Erythroblast (primary cell): ENCODE results near the gene E2F1.

Source experiments
- DNase-seq, 2 experiments: peaks; one replicate each; lab custom pipeline; 2025; lab: John Stamatoyannopoulos, UW
- GATA1 ChIP-seq: IDR thresholded peaks from 2 replicates; pipeline ENCODE4 v1.6.1; 2011; ENCODE audit warnings: low read depth, mild to moderate bottlenecking, control low read depth, low read length, moderate library complexity
- POLR2A ChIP-seq: IDR thresholded peaks from 2 replicates; pipeline ENCODE4 v1.6.1; 2011; ENCODE audit warnings: mild to moderate bottlenecking, low read length

E2F1 gene

DNA sequence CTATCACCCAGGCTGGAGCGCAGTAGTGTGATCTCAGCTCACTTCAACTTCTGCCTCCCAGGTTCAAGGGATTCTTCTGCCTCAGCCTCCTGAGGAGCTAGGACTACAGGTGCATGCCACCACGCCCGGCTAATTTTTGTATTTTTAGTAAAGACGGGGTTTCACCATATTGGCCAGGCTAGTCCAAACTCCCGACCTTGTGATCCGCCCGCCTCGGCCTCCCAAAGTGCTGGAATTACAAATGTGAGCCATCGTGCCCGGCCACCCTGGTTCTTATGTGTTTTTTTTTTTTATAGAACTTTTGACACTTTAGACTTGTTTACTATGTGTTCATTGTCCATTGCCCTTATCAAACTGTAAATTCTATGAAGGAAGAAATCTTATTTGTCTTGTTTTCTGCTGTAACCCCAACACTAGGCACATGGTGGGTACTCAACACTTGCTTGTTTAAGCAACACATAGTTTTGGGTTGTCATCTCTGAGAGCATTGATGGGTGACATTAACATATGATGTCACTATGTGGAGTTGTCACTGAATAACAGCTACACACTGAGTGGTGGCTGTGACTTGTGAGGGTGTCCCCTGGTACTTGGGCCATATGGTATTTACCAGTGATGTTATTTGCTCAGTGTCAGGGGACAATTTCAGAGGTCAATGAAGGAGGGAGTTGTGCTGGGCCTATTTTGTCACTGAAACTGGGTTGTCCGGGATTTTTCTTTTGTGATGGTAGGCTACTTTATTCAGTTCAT is 35.4 kb upstream of the E2F1 start:
- TF ChIP-seq GATA1 (no peak), POLR2A (no peak)
- DNase-seq = no peak

DNA sequence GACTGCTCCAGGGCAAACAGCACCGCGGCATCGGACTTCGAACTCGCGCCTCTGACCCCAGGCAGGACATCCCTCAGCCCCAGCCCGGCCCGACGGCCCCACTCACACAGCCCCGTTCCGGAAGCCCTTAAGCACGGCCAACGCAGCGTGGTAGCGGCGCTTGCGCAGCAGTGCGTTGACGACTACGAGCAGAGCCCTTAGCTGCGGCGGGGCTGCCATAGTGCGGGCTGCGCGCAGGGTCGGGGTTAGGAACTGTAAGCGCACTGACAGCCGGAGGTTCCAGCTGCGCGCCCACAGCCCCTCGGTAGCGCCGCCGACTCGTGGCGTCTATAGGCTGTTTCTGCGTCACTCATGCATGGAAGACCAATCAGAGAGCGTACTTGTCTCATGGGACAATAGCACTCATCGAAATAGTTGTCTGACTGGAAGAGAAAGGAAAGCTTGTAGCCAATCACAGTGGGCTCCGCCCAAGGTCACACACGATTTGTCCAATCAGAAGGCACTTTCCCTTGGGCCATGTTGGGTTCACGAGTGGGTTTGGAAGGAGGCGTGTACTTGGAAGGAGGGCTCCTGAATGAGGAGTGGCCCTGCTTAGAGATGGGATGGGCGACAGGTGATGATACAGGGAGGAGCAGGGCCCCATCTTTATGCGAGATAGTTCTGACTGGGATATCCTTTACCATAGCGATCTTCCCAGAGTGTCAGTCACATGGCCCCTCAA is 34.0 kb upstream of the E2F1 start, which contains the start of gene PXMP4:
Gene PXMP4 (minus strand): TSS at position 322 of the 721 bp plus-strand sequence. CDS start 103 bp downstream, at position 219.
- DNase-seq = peak; percentile 94 to 97
- TF ChIP-seq POLR2A = peak; percentile 75
- TF ChIP-seq GATA1 = no peak

DNA sequence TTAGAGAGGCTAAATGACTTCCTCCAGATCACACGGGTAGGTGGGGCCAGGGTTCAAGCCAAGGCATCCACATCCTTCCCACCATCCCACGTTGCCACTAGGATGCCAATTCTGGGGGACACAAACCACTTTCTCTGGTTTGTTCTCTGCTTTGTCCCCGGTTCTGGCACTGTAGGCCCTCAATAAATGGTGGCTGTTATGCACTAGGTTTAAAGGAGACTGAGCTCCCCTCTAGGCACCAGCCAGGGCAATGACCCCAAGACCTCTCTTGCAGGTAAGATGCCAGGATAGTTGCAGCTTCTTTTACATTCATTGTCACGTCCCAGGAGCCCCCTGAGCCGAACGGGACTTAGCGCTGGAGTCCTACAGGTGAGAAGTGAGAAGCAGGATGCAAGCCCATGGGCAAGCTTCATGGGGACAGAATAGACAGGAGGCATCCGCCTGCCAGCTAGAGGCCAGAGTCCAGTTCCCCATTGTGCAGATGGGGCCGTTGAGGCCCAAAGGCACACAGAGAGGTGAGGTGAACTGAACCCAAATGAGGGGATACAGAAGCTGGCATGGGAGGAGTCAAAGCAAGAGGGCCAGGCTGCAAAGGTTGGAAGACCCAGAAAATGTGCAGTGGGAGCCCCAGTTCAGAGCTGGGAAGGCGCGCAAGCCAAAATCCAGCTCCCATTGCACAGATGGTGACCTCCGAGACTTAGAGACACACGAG is 33.2 kb upstream of the E2F1 start:
- TF ChIP-seq POLR2A = no peak
- no peak for TF ChIP-seq GATA1
- peak in 1 of 2 experiments; percentile 37 for DNase-seq

DNA sequence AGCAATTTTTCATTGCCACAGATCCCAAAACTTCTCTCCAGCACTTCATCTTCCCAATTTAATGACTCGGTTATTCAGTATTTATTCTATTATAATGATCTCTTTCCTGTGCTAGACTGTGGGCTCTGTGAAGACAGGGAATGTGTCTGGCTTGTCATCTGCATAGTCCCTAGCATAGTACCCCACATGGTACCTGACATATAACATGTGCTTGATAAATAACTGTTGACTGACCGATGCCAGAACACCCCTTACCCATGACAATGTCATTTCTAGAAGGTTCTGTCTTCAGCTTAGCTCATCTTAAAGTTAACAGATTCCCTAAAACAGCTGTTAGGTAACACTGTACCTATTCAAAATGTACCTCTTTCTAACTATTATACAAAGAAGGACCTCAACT is 30.3 kb upstream of the E2F1 start:
- TF ChIP-seq POLR2A = no peak
- TF ChIP-seq GATA1 = no peak
- no peak for DNase-seq

DNA sequence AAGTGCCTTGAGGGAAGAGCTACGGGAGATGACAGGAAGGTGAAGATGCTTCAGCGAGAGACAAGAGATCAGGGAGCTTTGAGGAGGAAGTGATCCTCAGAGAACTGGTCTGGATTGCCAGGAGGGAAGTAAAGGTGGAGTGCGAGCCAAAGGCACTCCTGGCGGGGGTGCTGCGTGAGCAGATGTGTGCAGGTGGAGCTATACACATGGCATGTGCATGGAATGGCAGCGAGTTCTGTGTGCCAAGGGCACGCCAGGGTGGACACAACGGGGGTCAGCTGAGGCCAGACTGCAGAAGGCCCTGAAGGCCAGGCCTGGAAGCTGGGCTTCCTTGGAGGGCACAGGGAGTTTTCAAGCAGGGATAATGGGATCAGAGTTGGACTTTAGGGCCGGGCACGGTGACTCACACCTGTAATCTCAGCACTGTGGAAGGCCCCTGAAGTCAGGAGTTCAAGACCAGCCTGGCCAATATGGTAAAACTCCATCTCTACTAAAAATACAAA is 27.7 kb upstream of the E2F1 start:
- no peak for DNase-seq
- TF ChIP-seq POLR2A = no peak
- no peak for TF ChIP-seq GATA1

DNA sequence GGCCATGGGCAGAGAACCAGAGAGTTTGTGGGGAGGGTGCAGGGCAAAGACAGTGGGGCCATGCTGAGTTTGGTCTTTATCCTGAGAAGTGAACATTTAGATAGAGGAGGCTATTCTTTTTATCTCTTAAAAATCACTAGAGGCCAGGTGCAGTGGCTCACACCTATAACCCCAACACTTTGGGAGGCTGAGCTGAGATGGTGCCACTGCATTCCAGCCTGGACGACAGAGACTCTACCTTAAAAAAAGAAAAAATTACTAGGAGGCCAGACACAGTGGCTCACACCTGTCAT is 25.2 kb upstream of the E2F1 start:
- TF ChIP-seq GATA1 (no peak), POLR2A (no peak)
- DNase-seq = no peak

DNA sequence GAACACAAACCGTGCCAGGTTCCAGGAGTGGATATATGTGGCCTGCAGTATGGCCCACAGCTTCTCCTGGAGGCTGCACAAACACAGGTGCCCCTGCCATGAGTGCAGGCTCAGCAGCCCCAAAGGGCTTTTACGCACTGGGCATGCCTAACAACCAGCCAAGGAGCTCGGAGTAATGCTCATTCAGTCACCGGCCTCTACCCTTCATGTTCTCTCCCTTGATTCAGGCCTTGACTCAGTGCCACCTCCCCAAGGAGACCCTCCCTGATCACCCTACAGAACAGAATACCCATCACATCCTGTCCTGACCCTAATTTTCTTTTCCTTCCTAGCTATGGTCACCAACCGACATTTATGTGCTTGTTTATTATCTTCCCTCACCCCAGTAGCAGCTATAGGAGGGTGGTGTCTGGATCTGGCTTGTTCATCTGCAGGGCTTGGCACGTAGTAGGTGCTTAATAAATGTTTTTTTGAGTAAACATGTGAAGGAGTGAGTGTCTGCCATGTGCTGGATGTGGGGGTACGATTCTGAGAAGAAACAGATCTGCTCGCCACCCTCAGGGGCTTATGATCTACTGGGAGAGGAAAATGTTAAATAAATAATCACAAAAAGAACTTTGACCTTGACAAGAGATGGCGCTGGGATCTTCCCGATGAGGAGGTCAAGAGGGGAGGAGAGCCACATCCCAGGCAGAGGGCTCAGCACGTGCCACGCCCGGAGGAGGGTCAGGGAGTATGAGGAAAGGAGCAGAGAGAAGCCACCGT is 24.7 kb upstream of the E2F1 start:
- no peak for DNase-seq

DNA sequence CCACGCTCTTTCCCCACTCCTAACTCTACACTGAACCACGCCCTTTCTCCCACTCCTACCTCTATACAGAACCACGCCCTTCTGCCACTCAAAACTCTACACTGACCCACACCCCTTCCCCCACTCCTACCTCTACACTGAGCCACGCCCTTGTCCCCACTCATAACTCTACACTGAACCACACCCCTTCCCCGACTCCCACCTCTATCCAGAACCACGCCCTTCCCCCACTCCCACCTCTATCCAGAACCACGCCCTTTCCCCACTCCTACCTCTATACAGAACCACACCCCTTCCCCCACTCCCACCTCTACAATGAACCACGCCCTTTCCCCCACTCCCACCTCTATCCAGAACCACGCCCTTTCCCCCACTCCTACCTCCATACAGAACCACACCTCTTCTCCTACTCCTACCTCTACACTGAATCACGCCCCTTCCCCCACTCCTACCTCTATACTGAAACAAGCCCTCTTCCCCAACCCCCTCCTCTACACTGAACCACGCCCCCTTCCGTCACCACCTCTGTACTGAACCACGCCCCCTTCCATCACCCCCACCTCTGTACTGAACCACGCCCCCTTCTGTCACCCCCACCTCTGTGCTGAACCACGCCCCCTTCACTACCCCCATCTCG is 23.8 kb upstream of the E2F1 start:
- peak in 1 of 2 experiments; percentile 38 for DNase-seq
- TF ChIP-seq POLR2A = no peak
- TF ChIP-seq GATA1 = no peak

More for the DNA sequence above, 24.7 kb upstream of the E2F1 start:
- TF ChIP-seq POLR2A (no peak), GATA1 (no peak)

DNA sequence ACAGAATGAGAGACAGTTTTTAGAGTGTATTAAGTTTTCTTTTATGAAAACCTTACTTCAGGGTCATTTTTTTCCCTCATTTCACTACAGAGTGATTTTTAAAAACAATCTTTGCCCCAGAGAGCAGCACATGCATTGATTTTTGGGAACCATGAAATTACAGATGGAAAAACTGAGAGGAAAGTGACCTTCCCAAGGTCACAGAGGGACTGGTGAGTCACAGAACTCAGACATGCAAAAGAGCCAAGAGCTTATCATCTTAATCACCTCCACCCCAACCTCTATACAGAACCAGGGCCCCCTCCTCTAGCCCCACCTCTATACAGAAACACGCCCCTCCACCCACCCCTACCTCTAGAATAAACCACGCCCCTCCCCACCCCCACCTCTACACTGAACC is 23.2 kb upstream of the E2F1 start:
- no peak for TF ChIP-seq GATA1
- no peak for TF ChIP-seq POLR2A
- peak; percentile 52 to 64 for DNase-seq

DNA sequence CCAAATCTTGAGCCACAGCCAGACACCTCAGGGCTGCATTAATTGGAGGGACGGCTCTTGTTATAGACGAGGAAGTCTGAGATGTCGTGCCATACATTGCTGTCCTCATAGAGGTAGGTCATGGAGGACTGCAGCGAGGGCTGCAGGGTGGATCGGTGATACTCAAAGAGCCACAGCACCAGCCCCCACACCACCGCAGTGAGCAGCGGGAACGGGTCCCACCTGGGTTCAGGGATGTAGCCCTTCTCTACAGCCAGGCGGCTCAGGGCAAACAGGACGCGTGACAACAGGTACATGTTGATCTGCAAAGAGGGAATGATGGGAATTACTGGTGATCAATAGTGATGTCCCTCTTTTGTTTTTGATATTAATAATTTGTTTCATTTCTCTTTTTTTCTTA is 21.5 kb upstream of the E2F1 start:
- TF ChIP-seq POLR2A (no peak), GATA1 (no peak)
- DNase-seq = no peak

DNA sequence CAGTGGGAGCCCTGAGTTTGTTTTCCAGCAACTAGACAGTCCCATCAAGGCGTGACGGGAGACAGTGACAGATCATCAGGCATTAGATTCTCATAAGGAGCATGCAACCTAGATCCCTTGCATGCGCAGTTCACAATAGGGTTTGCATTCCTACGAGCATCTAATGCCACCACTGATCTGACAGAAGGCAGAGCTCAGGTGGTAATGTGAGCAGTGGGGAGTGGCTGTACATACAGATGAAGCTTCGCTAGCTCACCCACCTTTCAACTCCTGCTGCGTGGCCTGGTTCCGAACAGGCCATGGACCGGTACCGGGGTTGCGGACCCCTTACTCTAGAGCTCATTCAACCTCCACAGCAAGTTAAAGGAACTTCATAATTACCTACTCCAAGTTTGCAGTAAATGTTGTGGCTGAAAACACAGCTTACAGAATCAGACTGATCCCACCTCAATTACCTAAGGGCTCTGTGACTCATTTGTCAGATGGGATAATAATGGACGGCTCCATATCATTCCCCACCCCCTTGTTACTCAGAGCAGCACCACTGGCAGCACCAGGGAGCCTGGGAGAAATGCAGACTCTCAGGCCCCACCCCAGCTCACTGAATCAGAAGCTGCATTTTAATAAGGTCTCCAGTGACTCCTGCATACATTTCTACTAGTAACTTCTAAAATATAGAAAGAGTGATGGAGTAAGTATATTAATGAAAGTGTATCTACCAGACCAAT is 18.2 kb upstream of the E2F1 start:
- TF ChIP-seq POLR2A = no peak
- no peak for TF ChIP-seq GATA1

DNA sequence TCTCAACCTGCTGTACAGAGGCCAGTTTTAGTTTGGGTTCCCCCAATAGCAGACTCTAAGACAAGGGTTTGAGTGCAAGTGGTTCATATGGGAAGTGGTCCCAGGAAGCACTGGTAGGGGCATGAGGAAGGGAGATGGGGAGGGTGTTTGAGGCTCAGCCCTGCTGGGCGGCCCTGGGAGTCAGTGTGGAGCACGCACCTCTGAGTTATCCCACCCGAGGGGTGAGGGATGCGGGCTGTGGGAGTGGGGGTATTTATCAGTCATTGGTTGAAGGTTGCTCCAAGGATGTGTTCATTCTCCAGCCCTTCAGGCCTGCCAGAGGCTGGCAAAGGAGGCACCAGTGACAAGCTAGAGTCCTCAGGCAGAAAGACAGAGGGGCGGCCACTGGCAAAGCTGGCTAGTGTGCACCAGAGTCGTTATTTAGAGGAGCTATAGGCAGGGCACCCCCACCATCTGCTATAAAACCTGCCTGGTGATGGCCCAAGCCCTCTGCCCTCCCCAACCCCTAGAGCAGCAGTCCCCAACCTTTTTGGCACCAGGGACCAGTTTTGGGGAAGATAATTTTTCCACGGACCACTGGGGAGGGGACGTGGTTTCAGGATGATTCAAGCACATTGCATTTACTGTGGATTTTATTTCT is 17.4 kb upstream of the E2F1 start:
- TF ChIP-seq POLR2A (no peak), GATA1 (no peak)
- DNase-seq = no peak

More for the DNA sequence above, 18.2 kb upstream of the E2F1 start:
- no peak for DNase-seq
